GM23248 (cell line): ENCODE results near the gene DPP8. TPM values are rescaled to one million over a fixed set of nuclear protein-coding genes. Genes with fewer than 3 reads are reported as not detected.

Experiments used
- DNase-seq: peaks from one replicate; pipeline ENCODE4 v3.0.0-alpha.2; 2015
- H2AFZ ChIP-seq: fragments of 200-600 bp; sonication (generic); 2 replicates; pipeline ENCODE4 v1.6.1; 2016; ENCODE audit warnings: antibody characterized with exemption
- H3F3A ChIP-seq: fragments of 200-600 bp; sonication (generic); 2 replicates; pipeline ENCODE4 v1.6.1; 2016; ENCODE audit warnings: mild to moderate bottlenecking, antibody characterized with exemption, mixed run types; ENCODE audit not compliant: insufficient read depth
- H3K27ac ChIP-seq: fragments of 200-600 bp; sonication (generic); 2 replicates; pipeline ENCODE4 v1.5.1; 2016; ENCODE audit warnings: mild to moderate bottlenecking
- H3K27me3 ChIP-seq: fragments of 200-600 bp; sonication (generic); replicated peaks from 2 replicates; pipeline ENCODE4 v1.6.1; 2016; ENCODE audit warnings: mild to moderate bottlenecking; ENCODE audit not compliant: insufficient read depth
- H3K36me3 ChIP-seq: fragments of 200-600 bp; sonication (generic); 2 replicates; pipeline ENCODE4 v1.6.1; 2016; ENCODE audit warnings: low read depth, mild to moderate bottlenecking
- H3K4me1 ChIP-seq: fragments of 200-600 bp; sonication (generic); 2 replicates; pipeline ENCODE4 v1.6.1; 2016; ENCODE audit warnings: mild to moderate bottlenecking; ENCODE audit not compliant: insufficient read depth
- H3K4me2 ChIP-seq: fragments of 200-600 bp; sonication (generic); one replicate; pipeline ENCODE4 v1.6.1; 2016; ENCODE audit warnings: mild to moderate bottlenecking; ENCODE audit not compliant: unreplicated experiment
- H3K4me3 ChIP-seq: fragments of 200-600 bp; sonication (generic); 2 replicates; pipeline ENCODE4 v1.5.1; 2016; ENCODE audit warnings: mild to moderate bottlenecking
- H3K79me2 ChIP-seq: fragments of 200-600 bp; sonication (generic); 2 replicates; pipeline ENCODE4 v1.6.1; 2016; ENCODE audit warnings: mild to moderate bottlenecking; ENCODE audit not compliant: insufficient read depth
- H3K9ac ChIP-seq: fragments of 200-600 bp; sonication (generic); 2 replicates; pipeline ENCODE4 v1.6.1; 2016; ENCODE audit warnings: mild to moderate bottlenecking
- H3K9me2 ChIP-seq: fragments of 200-600 bp; sonication (generic); 2 replicates; pipeline ENCODE4 v1.6.1; 2016; ENCODE audit warnings: mixed run types, mild to moderate bottlenecking, moderate library complexity; ENCODE audit not compliant: insufficient read depth
- H3K9me3 ChIP-seq: fragments of 200-600 bp; sonication (generic); one replicate; pipeline ENCODE4 v1.6.1; 2017; ENCODE audit warnings: low read depth
- H4K20me1 ChIP-seq: fragments of 200-600 bp; sonication (generic); 2 replicates; pipeline ENCODE4 v1.6.0; 2016; ENCODE audit not compliant: insufficient read depth
- EZH2 ChIP-seq: fragments of 200-600 bp; sonication (generic); IDR thresholded peaks from 2 replicates; pipeline ENCODE4 v1.6.1; 2018; ENCODE audit warnings: antibody characterized with exemption, mild to moderate bottlenecking; ENCODE audit not compliant: insufficient read depth, poor library complexity, severe bottlenecking
- EZH2phosphoT487 ChIP-seq: fragments of 200-600 bp; sonication (generic); IDR thresholded peaks from 2 replicates; pipeline ENCODE4 v1.6.1; 2018; ENCODE audit warnings: antibody characterized with exemption, moderate library complexity, mild to moderate bottlenecking, low read depth; ENCODE audit not compliant: insufficient read depth
- WGBS, 2 experiments: methylation state at CpG; one replicate each; pipeline ENCODE4 v1.1.6; 2015 to 2017; ENCODE audit warnings: low lambda C conversion rate in 2 of 2, low coverage in 1 of 2; ENCODE audit errors: missing lambda C conversion rate in 2 of 2; 5-methylcytosine and 5-hydroxymethylcytosine counted together
- in situ Hi-C: fragments of 300-500 bp; cut with MboI; formaldehyde crosslinking; loops from 2 replicates; pipeline ENCODE4 v1.15.0; 2020
- polyA plus RNA-seq: library from polyadenylated mRNA; unstranded; fragments of >200 nt; fragmentation: Nextera tagmentation; extraction: Ambion mirVana; gene quantifications from 2 replicates; pipeline ENCODE4 v1.2.1, GENCODE V29; 2016
- total RNA-seq: library from RNA; depleted of rRNA; stranded (reverse); fragments of >200 nt; shearing (Covaris generic); gene quantifications from 2 replicates; pipeline ENCODE4 v1.2.3, GENCODE V29; 2014

The DPP8 gene
- total and polyA plus RNA-seq, 2 experiments from 2014 or later = 28.0 to 28.9 TPM

DNA sequence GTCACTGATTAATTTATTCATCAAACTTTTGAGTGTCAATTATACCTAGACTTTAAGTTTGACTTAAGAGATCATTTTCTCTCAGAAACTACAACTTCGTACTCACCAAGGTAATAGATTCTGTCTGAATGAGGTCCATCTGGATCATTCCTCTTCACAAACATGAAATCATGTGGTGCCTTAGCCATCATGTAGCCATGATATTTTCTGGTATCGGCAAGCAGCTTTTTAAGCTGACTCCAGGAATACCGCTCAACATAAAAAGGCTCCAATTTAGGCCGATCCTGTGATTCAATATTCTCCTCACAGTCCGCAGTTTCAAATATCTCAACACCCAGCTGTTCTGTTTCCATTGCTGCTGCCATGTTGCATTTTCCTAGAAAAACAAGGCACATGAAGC lies 5.3 kb downstream of the DPP8 start:
- H4K20me1 ChIP-seq = no peaks in the 10 kb centered on the region
- H3K9me3 ChIP-seq = no peaks in the 10 kb centered on the region
- WGBS, 2 experiments = 95 to 97% methylated on average over 5 of the region's 5 CpGs
- H3K4me3 ChIP-seq = no peak overlapping the region
- no peak overlapping the region for H2AFZ ChIP-seq
- peaks cover 19% of the 10 kb centered on the region; the same call in 1 of the 2 replicates for H3K36me3 ChIP-seq
- H3K9ac ChIP-seq = peak overlapping the region; percentile 36; the same call in 1 of the 2 replicates
- peaks cover 20% of the 10 kb centered on the region for H3K4me1 ChIP-seq
- H3K27me3 ChIP-seq = no peaks in the 10 kb centered on the region
- in situ Hi-C loops = no loop called here
- H3K79me2 ChIP-seq = peaks cover 91% of the 10 kb centered on the region
- TF ChIP-seq EZH2phosphoT487 (no peak), EZH2 (no peak)
- H3K27ac ChIP-seq = peak overlapping the region; percentile 62
- no peak overlapping the region for H3K4me2 ChIP-seq
- H3F3A ChIP-seq = peaks cover 23% of the 10 kb centered on the region; the same call in 1 of the 2 replicates
- no peak for DNase-seq
- H3K9me2 ChIP-seq = no peaks in the 10 kb centered on the region

DNA sequence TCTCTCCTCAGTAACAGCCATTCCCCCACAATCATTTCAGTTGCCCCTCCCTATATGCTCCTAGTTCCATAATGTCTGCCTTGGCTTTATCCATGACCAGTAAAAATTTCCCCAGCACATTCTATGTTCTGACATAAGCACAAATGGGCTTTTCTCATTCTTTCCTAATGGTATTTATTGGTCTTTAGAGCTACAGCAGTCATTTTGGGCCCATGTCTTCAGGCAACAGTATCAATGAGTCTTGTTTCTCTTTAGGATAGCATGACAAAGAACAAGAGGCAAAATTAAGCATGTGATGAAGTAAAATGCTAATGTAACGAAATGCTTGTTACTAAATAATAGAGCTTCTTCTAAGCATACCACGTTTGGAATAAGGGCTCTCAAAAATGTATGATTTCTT lies 8.2 kb downstream of the DPP8 start:
- Histone ChIP-seq H3K4me2 (no peak overlapping the region), H3F3A (peaks cover 20% of the 10 kb centered on the region; the same call in 1 of the 2 replicates), H3K36me3 (peaks cover 26% of the 10 kb centered on the region; the same call in 1 of the 2 replicates), H3K9ac (no peak overlapping the region), H4K20me1 (no peaks in the 10 kb centered on the region), H3K4me1 (peaks cover 11% of the 10 kb centered on the region), H3K27me3 (no peaks in the 10 kb centered on the region), H2AFZ (no peak overlapping the region), H3K9me2 (no peaks in the 10 kb centered on the region), H3K79me2 (peaks cover 76% of the 10 kb centered on the region), H3K27ac (no peak overlapping the region), H3K9me3 (no peaks in the 10 kb centered on the region), H3K4me3 (no peak overlapping the region)
- in situ Hi-C loops = no loop called here
- no peak for DNase-seq
- WGBS, 2 experiments = 92 to 96% methylated on average over 2 of the region's 2 CpGs
- TF ChIP-seq EZH2phosphoT487 (no peak), EZH2 (no peak)

DNA sequence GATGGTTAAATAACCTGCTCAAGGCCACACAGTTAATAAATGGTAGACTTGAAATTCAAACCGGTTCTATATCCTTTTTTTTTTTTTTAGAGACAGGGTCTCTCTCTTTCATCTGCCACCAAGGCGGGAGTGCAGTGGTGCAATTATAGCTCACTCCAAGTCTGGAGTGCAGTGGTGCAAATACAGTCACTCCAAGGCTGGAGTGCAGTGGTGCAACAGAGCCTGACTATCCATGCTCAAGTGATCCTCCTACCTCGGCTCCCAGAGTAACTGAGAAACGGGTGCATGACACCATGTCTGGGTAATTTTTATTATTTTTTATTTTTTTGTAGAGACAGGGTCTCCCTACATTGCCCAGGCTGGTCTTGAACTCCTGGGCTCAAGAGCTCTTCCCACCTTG lies 23.4 kb downstream of the DPP8 start:
- no peak overlapping the region for H3K4me2 ChIP-seq
- H4K20me1 ChIP-seq = no peaks in the 10 kb centered on the region
- H3K79me2 ChIP-seq = peaks cover 59% of the 10 kb centered on the region
- DNase-seq = no peak
- 82 to 87% methylated on average over 4 of the region's 4 CpGs for WGBS, 2 experiments
- H3K9me2 ChIP-seq = no peaks in the 10 kb centered on the region
- no peak overlapping the region for H3K4me3 ChIP-seq
- no peaks in the 10 kb centered on the region for H3K4me1 ChIP-seq
- no peak overlapping the region for H3K9ac ChIP-seq
- no peak for TF ChIP-seq EZH2phosphoT487
- H3K27me3 ChIP-seq = no peaks in the 10 kb centered on the region
- H3K27ac ChIP-seq = no peak overlapping the region
- no peaks in the 10 kb centered on the region for H3K9me3 ChIP-seq
- in situ Hi-C loops = no loop called here
- no peaks in the 10 kb centered on the region for H3F3A ChIP-seq
- peaks cover 37% of the 10 kb centered on the region; the same call in 1 of the 2 replicates for H3K36me3 ChIP-seq
- H2AFZ ChIP-seq = no peak overlapping the region

DNA sequence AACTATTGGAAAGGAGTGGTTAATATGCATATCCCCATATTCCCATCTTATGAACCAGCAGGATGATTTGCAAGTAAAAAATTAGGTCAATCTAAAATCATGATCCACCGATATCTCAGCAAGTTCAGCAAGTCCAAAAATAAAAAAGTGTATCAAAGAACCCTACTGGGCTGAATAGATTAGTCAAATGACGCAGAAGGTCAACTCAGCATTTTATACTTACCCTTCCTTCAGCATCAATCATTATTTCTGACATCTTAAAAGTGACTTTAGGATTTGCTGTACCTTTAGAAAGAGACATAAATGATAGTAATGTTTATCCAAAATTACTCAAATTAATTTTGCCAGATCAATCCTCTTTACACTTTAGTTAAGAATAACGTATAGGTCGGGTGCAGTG lies 32.6 kb downstream of the DPP8 start:
- H3K36me3 ChIP-seq = peaks cover 36% of the 10 kb centered on the region

GRCh38 chr15:65476903-65477302 lies 40.6 kb downstream of the DPP8 start:
- Histone ChIP-seq H3K27me3 (no peaks in the 10 kb centered on the region), H3K9me3 (no peaks in the 10 kb centered on the region), H3K4me3 (no peak overlapping the region), H3F3A (0 out of 2 replicates have a peak, but pooled peaks cover 10% of the 10 kb centered on the region), H3K27ac (peak overlapping the region; percentile 31), H3K36me3 (peaks cover 48% of the 10 kb centered on the region), H3K9me2 (no peaks in the 10 kb centered on the region), H3K4me1 (no peaks in the 10 kb centered on the region), H3K79me2 (0 out of 2 replicates have a peak, but pooled peaks cover 4% of the 10 kb centered on the region), H4K20me1 (no peaks in the 10 kb centered on the region), H2AFZ (no peak overlapping the region), H3K4me2 (no peak overlapping the region), H3K9ac (no peak overlapping the region)
- peak; percentile 79 for DNase-seq
- TF ChIP-seq EZH2phosphoT487 = no peak
- no peak for TF ChIP-seq EZH2
- in situ Hi-C loops = no loop called here
- 28 to 33% methylated on average over 5 of the region's 5 CpGs for WGBS, 2 experiments

More for the DNA sequence above, 32.6 kb downstream of the DPP8 start:
- Histone ChIP-seq H3K27ac (no peak overlapping the region), H3K4me1 (no peaks in the 10 kb centered on the region), H3K9ac (no peak overlapping the region), H3K4me2 (no peak overlapping the region), H3F3A (no peaks in the 10 kb centered on the region), H3K27me3 (no peaks in the 10 kb centered on the region), H3K9me2 (no peaks in the 10 kb centered on the region), H2AFZ (no peak overlapping the region), H4K20me1 (no peaks in the 10 kb centered on the region; the same call in 1 of the 2 replicates), H3K9me3 (no peaks in the 10 kb centered on the region), H3K4me3 (no peak overlapping the region), H3K79me2 (no peaks in the 10 kb centered on the region)
- no peak for TF ChIP-seq EZH2phosphoT487
- TF ChIP-seq EZH2 = no peak
- 98 to 100% methylated on average over 4 of the region's 4 CpGs for WGBS, 2 experiments
- no peak for DNase-seq
- in situ Hi-C loops = no loop called here
